ENCODE results near the gene EPGN.
"Not testable (repeated sequence)": the region's sequence is repeated elsewhere in the genome, so short reads cannot be mapped to it uniquely, and the experiment has no call there.

The EPGN gene

GRCh38 chr4:74334636-74335035 lies 26.4 kb downstream of the EPGN start:
- in situ Hi-C loops (cut with HindIII; ENCODE audit: low sequenced_read_pairs) = no loop called here

GRCh38 chr4:74335341-74336021 lies 27.2 kb downstream of the EPGN start:
- in situ Hi-C loops (cut with HindIII; ENCODE audit: low sequenced_read_pairs) = no loop called here

GRCh38 chr4:74338792-74339333 lies 30.6 kb downstream of the EPGN start:
- in situ Hi-C loops (cut with HindIII; ENCODE audit: low sequenced_read_pairs) = no loop called here

GRCh38 chr4:74339501-74339900 lies 31.2 kb downstream of the EPGN start:
- in situ Hi-C loops (cut with HindIII; ENCODE audit: low sequenced_read_pairs) = no loop called here

- in situ Hi-C loops (cut with HindIII; ENCODE audit: low sequenced_read_pairs) = not testable (repeated sequence)
These were observed 32.2 kb downstream of the EPGN start for GRCh38 chr4:74340421-74340820.

- in situ Hi-C loops (cut with HindIII; ENCODE audit: low sequenced_read_pairs) = no loop called here
These were observed 35.8 kb downstream of the EPGN start for GRCh38 chr4:74344031-74344430.

- in situ Hi-C loops (cut with HindIII; ENCODE audit: low sequenced_read_pairs) = no loop called here
These were observed 45.6 kb downstream of the EPGN start for GRCh38 chr4:74353858-74354257.

GRCh38 chr4:74357965-74358364 lies 49.7 kb downstream of the EPGN start:
- in situ Hi-C loops (cut with HindIII; ENCODE audit: low sequenced_read_pairs) = no loop called here

GRCh38 chr4:74361671-74362070 lies 53.4 kb downstream of the EPGN start:
- in situ Hi-C loops (cut with HindIII; ENCODE audit: low sequenced_read_pairs) = no loop called here

GRCh38 chr4:74362347-74362746 lies 54.1 kb downstream of the EPGN start:
- in situ Hi-C loops (cut with HindIII; ENCODE audit: low sequenced_read_pairs) = no loop called here

GRCh38 chr4:74364256-74364651 lies 56.0 kb downstream of the EPGN start:
- in situ Hi-C loops (cut with HindIII; ENCODE audit: low sequenced_read_pairs) = no loop called here

GRCh38 chr4:74364652-74365491 lies 56.6 kb downstream of the EPGN start, which contains the start of gene EREG:
TSS of gene EREG (plus strand) at chr4:74365145. CDS start at chr4:74365309, 164 bp downstream.
- in situ Hi-C loops (cut with HindIII; ENCODE audit: low sequenced_read_pairs) = no loop called here

- in situ Hi-C loops (cut with HindIII; ENCODE audit: low sequenced_read_pairs) = no loop called here
These were observed 57.5 kb downstream of the EPGN start for GRCh38 chr4:74365761-74366160.
